Natural killer cell (primary cell): ENCODE data around the gene CCDC78. TPM values are rescaled to one million over a fixed set of nuclear protein-coding genes. Genes with fewer than 3 reads are reported as not detected.

ENCODE experiments used
- ATAC-seq, 3 donors: fragments of 150-1000 bp in 2 of 3; fragments of 200-7000 bp in 1 of 3; cut with Tn5 transposase; 1 replicate in 1 of 3; 2 replicates in 2 of 3; pipeline ENCODE4 v1.10.0; 2021; ENCODE audit warnings: mild to moderate bottlenecking in 2 of 3, moderate library complexity in 2 of 3
- DNase-seq, 2 donors: peaks; one replicate each; pipeline versions ENCODE4 v3.0.0 to v3.0.0-alpha.2; 2013 to 2021; ENCODE audit warnings: mixed read lengths in 1 of 2
- H3K27ac ChIP-seq: one replicate; pipeline ENCODE4 v1.5.1; 2013; ENCODE audit warnings: mild to moderate bottlenecking, low read length
- H3K27me3 ChIP-seq: one replicate; pipeline ENCODE4 v1.6.1; 2013; ENCODE audit warnings: low read length; ENCODE audit not compliant: control insufficient read depth, insufficient read depth
- H3K36me3 ChIP-seq: one replicate; pipeline ENCODE4 v1.6.1; 2013; ENCODE audit warnings: low read length; ENCODE audit not compliant: control insufficient read depth, insufficient read depth
- H3K4me1 ChIP-seq: one replicate; pipeline ENCODE4 v1.6.1; 2013; ENCODE audit warnings: low read length; ENCODE audit not compliant: control insufficient read depth, insufficient read depth
- H3K4me3 ChIP-seq: one replicate; pipeline ENCODE4 v1.5.1; 2013; ENCODE audit warnings: low read length
- H3K9me3 ChIP-seq: one replicate; pipeline ENCODE4 v1.6.1; 2013; ENCODE audit warnings: low read length; ENCODE audit not compliant: control insufficient read depth, insufficient read depth
- H3K27ac Mint-ChIP-seq, 2 donors: one replicate each; pipeline ENCODE4 v1.8.0; 2022; ENCODE audit warnings: mild to moderate bottlenecking in 2 of 2, mixed read lengths in 2 of 2, moderate library complexity in 1 of 2
- H3K27me3 Mint-ChIP-seq, 2 donors: one replicate each; pipeline ENCODE4 v1.8.0; 2022; ENCODE audit warnings: low read depth in 2 of 2, mixed read lengths in 2 of 2
- H3K36me3 Mint-ChIP-seq: one replicate; pipeline ENCODE4 v1.8.0; 2022; ENCODE audit warnings: mixed read lengths
- H3K4me1 Mint-ChIP-seq, 2 donors: one replicate each; pipeline ENCODE4 v1.8.0; 2022; ENCODE audit warnings: mixed read lengths in 2 of 2
- H3K4me3 Mint-ChIP-seq: one replicate; pipeline ENCODE4 v1.8.0; 2022; ENCODE audit warnings: mild to moderate bottlenecking, moderate library complexity, mixed read lengths
- H3K9me3 Mint-ChIP-seq, 2 donors: one replicate each; pipeline ENCODE4 v1.8.0; 2022; ENCODE audit warnings: mixed read lengths in 2 of 2
- CTCF ChIP-seq: fragments of 200-600 bp; IDR thresholded peaks from one replicate; pipeline ENCODE4 v1.8.0; 2022; ENCODE audit warnings: antibody characterized with exemption
- WGBS: methylation state at CpG from one replicate; pipeline ENCODE4 v1.1.7; 2013; ENCODE audit warnings: missing lambda C conversion rate; ENCODE audit not compliant: insufficient coverage; 5-methylcytosine and 5-hydroxymethylcytosine counted together
- intact Hi-C: fragments of 100-400 bp; cut with micrococcal nuclease; formaldehyde crosslinking; loops from one replicate; pipeline ENCODE4 v1.14.2; 2022
- total RNA-seq, 4 donors: library from RNA; stranded (reverse); fragments of 120-200 nt in 1 of 4; gene quantifications; one replicate each; pipeline versions ENCODE4 v1.2.3 to v1.2.4, GENCODE V29; 2013 to 2022

CCDC78 gene
- total RNA-seq, 3 donors from 2014 or later (not counting 1 experiment from before 2014, with no cell fraction given) = 6.2 to 10.0 (median 7.7) TPM

DNA sequence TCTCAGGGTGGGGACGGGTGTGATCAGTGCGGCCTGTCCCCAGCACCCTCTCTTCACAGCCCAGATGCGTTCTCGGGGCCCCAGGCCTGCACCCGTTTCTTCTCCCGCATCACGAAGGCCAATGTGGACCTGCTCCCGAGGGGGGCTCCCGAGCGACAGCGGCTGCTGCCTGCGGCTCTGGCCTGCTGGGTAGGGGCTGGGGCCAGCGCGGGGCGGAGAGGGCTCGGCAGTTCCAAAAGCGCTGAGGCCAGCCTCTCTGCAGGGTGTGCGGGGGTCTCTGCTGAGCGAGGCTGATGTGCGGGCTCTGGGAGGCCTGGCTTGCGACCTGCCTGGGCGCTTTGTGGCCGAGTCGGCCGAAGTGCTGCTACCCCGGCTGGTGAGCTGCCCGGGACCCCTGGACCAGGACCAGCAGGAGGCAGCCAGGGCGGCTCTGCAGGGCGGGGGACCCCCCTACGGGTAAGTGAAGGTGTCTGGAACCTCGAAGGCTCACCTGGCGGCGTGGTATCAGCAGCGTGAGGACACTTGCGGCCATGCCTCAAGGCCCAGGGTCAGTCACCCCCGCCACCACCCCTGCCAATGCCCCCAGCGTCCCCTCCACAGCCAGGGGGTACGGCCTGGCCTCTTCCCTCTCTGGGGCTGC, 38.7 kb upstream of the CCDC78 start:
- Histone ChIP-seq H3K4me3 (no peak overlapping the region), H3K27ac (no peak overlapping the region), H3K36me3 (no peaks in the 10 kb centered on the region), H3K9me3 (no peaks in the 10 kb centered on the region), H3K27me3 (no peaks in the 10 kb centered on the region), H3K4me1 (no peaks in the 10 kb centered on the region)
- no peak for DNase-seq
- no peaks in the 10 kb centered on the region for H3K36me3 Mint-ChIP-seq
- no peak overlapping the region for H3K27ac Mint-ChIP-seq
- intact Hi-C loops = no loop called here
- no peak for TF ChIP-seq CTCF
- H3K4me3 Mint-ChIP-seq = no peak overlapping the region
- H3K9me3 Mint-ChIP-seq = no peaks in the 10 kb centered on the region
- no peak for ATAC-seq
- no peaks in the 10 kb centered on the region for H3K27me3 Mint-ChIP-seq
- 92% methylated on average over 38 of the region's 38 CpGs for WGBS
- H3K4me1 Mint-ChIP-seq = no peaks in the 10 kb centered on the region

GRCh38 chr16:764184-764750, 38.0 kb upstream of the CCDC78 start:
- Histone ChIP-seq H3K4me3 (no peak overlapping the region), H3K36me3 (no peaks in the 10 kb centered on the region), H3K4me1 (no peaks in the 10 kb centered on the region), H3K27ac (no peak overlapping the region), H3K27me3 (no peaks in the 10 kb centered on the region), H3K9me3 (no peaks in the 10 kb centered on the region)
- Mint-ChIP-seq H3K9me3 (no peaks in the 10 kb centered on the region), H3K4me1 (no peaks in the 10 kb centered on the region), H3K36me3 (no peaks in the 10 kb centered on the region), H3K27ac (no peak overlapping the region), H3K27me3 (no peaks in the 10 kb centered on the region), H3K4me3 (no peak overlapping the region)
- TF ChIP-seq CTCF = no peak
- intact Hi-C loops = no loop called here
- DNase-seq (no peak), ATAC-seq (no peak)
- 83% methylated on average over 20 of the region's 20 CpGs for WGBS

GRCh38 chr16:763369-764183, 37.3 kb upstream of the CCDC78 start:
- H3K27me3 ChIP-seq = no peaks in the 10 kb centered on the region
- no peak overlapping the region for H3K27ac ChIP-seq
- WGBS = 89% methylated on average over 19 of the region's 21 CpGs
- H3K9me3 ChIP-seq = no peaks in the 10 kb centered on the region
- Mint-ChIP-seq H3K27me3 (no peaks in the 10 kb centered on the region), H3K4me3 (no peak overlapping the region), H3K27ac (no peak overlapping the region), H3K4me1 (no peaks in the 10 kb centered on the region), H3K36me3 (no peaks in the 10 kb centered on the region), H3K9me3 (no peaks in the 10 kb centered on the region)
- intact Hi-C loops = no loop called here
- DNase-seq (no peak), ATAC-seq (no peak)
- H3K36me3 ChIP-seq = no peaks in the 10 kb centered on the region
- H3K4me1 ChIP-seq = no peaks in the 10 kb centered on the region
- H3K4me3 ChIP-seq = no peak overlapping the region
- no peak for TF ChIP-seq CTCF
